Chondrocyte (in vitro differentiated cells): ENCODE measurements around the gene PTPRG. TPM values are rescaled to one million over a fixed set of nuclear protein-coding genes. Genes with fewer than 3 reads are reported as not detected.

Experiments used
- DNase-seq: peaks from one replicate; pipeline ENCODE4 v3.0.0; 2021; ENCODE audit warnings: mixed read lengths, low spot score
- H3K27ac Mint-ChIP-seq: one replicate; pipeline ENCODE4 v1.8.0; 2021; ENCODE audit warnings: mild to moderate bottlenecking, moderate library complexity, mixed read lengths; ENCODE audit not compliant: unreplicated experiment
- H3K27me3 Mint-ChIP-seq: 2 replicates; pipeline ENCODE4 v1.8.0; 2021; ENCODE audit warnings: low read depth, mixed read lengths
- H3K36me3 Mint-ChIP-seq: 2 replicates; pipeline ENCODE4 v1.8.0; 2021; ENCODE audit warnings: low read depth, mixed read lengths
- H3K4me1 Mint-ChIP-seq: 2 replicates; pipeline ENCODE4 v1.8.0; 2021; ENCODE audit warnings: low read depth, mild to moderate bottlenecking, mixed read lengths
- H3K4me3 Mint-ChIP-seq: one replicate; pipeline ENCODE4 v1.8.0; 2021; ENCODE audit warnings: mild to moderate bottlenecking, moderate library complexity, mixed read lengths; ENCODE audit not compliant: unreplicated experiment
- H3K9me3 Mint-ChIP-seq: 2 replicates; pipeline ENCODE4 v1.8.0; 2021; ENCODE audit warnings: low read depth, mixed read lengths
- CTCF ChIP-seq: fragments of 200-600 bp; sonication (generic); IDR thresholded peaks from 2 replicates; pipeline ENCODE4 v1.5.0; 2021; ENCODE audit warnings: antibody characterized with exemption, mild to moderate bottlenecking, moderate library complexity
- total RNA-seq: library from RNA; stranded (reverse); gene quantifications from 3 replicates; pipeline ENCODE4 v1.2.1, GENCODE V29; 2021

Gene PTPRG
- total RNA-seq, 1 donor from 2014 or later = 45.5 TPM

GRCh38 chr3:61985020-61985419, 423.6 kb downstream of the PTPRG start:
- DNase-seq = no peak
- no peaks in the 10 kb centered on the region for H3K36me3 Mint-ChIP-seq
- no peaks in the 10 kb centered on the region for H3K9me3 Mint-ChIP-seq
- no peak for TF ChIP-seq CTCF
- no peak overlapping the region for H3K27ac Mint-ChIP-seq
- no peak overlapping the region for H3K4me3 Mint-ChIP-seq
- no peaks in the 10 kb centered on the region for H3K27me3 Mint-ChIP-seq
- peaks cover 23% of the 10 kb centered on the region for H3K4me1 Mint-ChIP-seq

DNA sequence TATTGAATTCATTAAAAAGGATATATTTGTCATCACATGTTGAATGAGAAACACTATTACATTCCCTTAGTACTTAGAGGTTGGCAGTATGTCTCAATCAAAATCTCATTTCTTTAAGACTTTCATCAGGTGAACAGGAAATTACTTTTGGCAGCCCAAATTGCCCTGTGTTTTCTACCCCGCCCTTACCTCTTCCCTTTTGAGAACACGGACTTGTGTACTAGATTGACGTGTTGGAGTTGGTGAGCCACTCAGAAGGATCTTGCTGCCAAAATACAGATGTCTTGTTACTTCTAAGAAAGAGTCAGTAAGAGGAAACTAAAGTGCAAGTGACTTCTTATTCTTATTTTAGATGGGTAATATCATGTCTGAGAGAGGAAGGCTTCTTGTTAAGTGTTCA, 425.1 kb downstream of the PTPRG start:
- no peak for TF ChIP-seq CTCF
- no peaks in the 10 kb centered on the region for H3K27me3 Mint-ChIP-seq
- no peak overlapping the region for H3K4me3 Mint-ChIP-seq
- no peak overlapping the region for H3K27ac Mint-ChIP-seq
- no peaks in the 10 kb centered on the region for H3K9me3 Mint-ChIP-seq
- peaks cover 17% of the 10 kb centered on the region for H3K4me1 Mint-ChIP-seq
- H3K36me3 Mint-ChIP-seq = no peaks in the 10 kb centered on the region
- no peak for DNase-seq

GRCh38 chr3:61989681-61990080, 428.3 kb downstream of the PTPRG start:
- no peak overlapping the region for H3K27ac Mint-ChIP-seq
- no peaks in the 10 kb centered on the region for H3K9me3 Mint-ChIP-seq
- TF ChIP-seq CTCF = no peak
- H3K4me3 Mint-ChIP-seq = no peak overlapping the region
- no peak for DNase-seq
- no peaks in the 10 kb centered on the region for H3K36me3 Mint-ChIP-seq
- H3K4me1 Mint-ChIP-seq = peaks cover 7% of the 10 kb centered on the region
- no peaks in the 10 kb centered on the region for H3K27me3 Mint-ChIP-seq

- Mint-ChIP-seq H3K36me3 (no peaks in the 10 kb centered on the region), H3K27me3 (no peaks in the 10 kb centered on the region), H3K4me3 (no peak overlapping the region), H3K4me1 (no peaks in the 10 kb centered on the region), H3K9me3 (no peaks in the 10 kb centered on the region), H3K27ac (no peak overlapping the region)
- TF ChIP-seq CTCF = no peak
- no peak for DNase-seq
These were observed 429.1 kb downstream of the PTPRG start for GRCh38 chr3:61990327-61991027.

DNA sequence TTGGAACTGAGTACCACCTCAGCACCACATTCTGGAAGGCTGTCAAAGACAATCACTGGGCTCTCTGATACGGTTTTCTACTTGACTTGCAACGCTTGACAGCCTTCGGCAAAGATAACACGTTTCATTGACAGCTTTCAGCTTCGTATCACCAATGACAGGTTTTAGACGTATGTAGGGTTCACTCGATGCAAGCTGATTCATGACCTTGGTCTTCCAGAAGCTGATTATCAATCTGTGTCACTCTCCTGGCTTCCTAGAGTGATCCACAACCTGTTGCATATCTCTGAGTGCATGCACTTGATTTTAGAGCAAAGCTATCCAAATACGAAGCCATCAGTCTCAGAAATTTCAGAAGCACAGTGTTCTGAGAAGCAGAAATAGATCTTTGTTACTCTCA, 430.3 kb downstream of the PTPRG start:
- H3K27ac Mint-ChIP-seq = no peak overlapping the region
- no peak for TF ChIP-seq CTCF
- H3K27me3 Mint-ChIP-seq = no peaks in the 10 kb centered on the region
- H3K4me1 Mint-ChIP-seq = peaks cover 6% of the 10 kb centered on the region
- no peak for DNase-seq
- no peak overlapping the region for H3K4me3 Mint-ChIP-seq
- no peaks in the 10 kb centered on the region for H3K36me3 Mint-ChIP-seq
- H3K9me3 Mint-ChIP-seq = no peaks in the 10 kb centered on the region
